GDM1 (cell line): ENCODE measurements around the gene CR2.
"Not testable (repeated sequence)": the region's sequence is repeated elsewhere in the genome, so short reads cannot be mapped to it uniquely, and the experiment has no call there.

ENCODE experiments used
- DNase-seq: peaks from one replicate; lab custom pipeline; 2025; lab: John Stamatoyannopoulos, UW

Gene CR2

DNA sequence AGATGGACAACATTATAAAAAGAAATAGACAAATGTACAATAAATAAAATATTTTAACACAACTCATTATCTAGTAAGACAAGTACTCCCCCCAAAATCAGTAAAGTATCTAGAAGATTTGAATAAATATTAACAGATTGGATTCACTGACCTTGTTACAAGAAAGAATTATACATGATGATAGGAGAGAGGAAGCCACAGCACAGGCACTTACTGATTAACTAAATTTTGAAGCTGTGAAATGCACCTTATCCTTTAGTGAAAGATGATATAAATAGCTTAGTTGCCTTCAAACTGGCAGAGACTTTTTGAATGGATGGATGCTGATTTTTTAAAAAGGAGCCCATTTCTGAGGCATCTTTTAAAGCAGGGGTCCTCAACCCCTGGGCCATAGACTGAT is 50.3 kb downstream of the CR2 start:
- DNase-seq, result no peak

DNA sequence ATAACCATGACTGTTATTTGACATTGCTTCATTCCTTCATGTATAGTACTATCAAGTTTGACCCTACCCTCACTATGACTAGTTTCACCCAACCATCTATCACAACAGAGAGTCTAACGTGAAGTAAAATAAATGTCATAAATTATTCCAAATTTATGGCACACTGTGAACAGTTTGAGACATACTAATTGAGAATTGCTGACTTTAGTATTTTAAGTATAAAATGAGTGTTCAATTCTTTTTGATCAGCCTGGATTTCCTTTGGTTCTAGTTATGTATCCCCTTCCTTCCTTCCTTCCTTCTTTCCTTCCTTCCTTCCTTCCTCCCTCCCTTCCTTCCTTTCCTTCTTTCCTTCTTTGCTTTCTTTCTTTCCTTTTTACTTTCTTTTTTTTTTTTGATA is 56.3 kb downstream of the CR2 start:
- DNase-seq, result no peak

DNA sequence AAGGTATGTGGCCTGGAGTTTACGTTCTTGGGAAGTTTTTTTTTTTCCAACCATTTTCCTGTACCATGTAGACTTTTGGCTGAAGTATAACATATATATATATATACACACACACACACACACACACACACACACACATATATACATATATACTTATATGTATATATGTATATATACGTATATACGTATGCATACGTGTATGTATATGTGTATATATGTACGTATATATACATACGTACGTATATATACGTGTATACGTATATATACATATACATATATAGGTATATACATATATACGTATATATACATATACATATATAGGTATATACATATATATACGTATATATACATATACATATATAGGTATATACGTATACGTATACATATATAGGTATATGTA is 60.8 kb downstream of the CR2 start:
- DNase-seq, result no peak

DNA sequence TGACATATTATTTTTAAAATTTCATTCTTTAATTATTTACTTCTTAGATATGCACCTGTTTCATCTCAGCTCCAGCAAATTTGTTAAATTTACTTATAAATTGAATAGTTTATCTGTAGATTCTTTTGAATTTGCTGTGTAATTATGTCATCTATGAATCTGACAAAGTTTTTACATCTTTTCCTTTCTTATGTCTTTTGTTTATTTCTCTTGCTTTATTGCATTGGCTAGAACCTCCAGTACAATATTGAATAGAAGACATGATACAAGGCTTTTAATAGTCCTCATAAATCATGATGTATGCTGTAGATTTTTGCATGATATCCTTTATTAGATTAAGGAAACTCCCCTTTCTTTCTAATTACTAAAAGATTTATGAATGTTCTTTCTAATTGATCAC is 62.6 kb downstream of the CR2 start:
- no peak for DNase-seq

DNA sequence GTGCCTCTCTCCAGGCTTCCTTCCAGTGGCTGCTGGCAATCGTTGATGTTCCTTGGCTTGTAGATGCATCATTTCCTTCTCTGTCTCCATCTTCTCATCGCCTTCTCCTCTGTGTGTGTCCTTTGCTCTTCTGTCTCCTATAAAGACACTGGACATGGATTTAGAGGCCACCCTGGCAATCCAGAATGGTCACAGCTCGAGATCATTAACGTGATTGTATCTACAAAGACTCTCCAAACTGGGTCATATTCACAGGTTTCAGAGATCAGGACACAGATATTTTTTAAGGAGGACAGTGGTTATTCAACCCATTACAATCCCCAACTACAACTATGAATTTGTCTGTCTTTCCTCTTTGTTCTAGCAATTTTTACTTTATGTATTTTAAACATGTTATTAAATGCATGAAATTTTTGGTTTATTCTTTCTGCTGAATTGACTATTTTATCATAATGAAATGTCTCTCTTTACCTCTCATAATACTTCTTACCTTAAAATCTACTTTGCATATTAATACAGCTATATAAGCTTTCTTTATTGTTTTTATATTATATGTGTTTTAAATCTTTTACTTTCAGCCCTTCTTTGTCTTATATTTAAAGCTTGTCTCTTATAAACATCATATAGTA is 64.6 kb downstream of the CR2 start:
- DNase-seq, result no peak

DNA sequence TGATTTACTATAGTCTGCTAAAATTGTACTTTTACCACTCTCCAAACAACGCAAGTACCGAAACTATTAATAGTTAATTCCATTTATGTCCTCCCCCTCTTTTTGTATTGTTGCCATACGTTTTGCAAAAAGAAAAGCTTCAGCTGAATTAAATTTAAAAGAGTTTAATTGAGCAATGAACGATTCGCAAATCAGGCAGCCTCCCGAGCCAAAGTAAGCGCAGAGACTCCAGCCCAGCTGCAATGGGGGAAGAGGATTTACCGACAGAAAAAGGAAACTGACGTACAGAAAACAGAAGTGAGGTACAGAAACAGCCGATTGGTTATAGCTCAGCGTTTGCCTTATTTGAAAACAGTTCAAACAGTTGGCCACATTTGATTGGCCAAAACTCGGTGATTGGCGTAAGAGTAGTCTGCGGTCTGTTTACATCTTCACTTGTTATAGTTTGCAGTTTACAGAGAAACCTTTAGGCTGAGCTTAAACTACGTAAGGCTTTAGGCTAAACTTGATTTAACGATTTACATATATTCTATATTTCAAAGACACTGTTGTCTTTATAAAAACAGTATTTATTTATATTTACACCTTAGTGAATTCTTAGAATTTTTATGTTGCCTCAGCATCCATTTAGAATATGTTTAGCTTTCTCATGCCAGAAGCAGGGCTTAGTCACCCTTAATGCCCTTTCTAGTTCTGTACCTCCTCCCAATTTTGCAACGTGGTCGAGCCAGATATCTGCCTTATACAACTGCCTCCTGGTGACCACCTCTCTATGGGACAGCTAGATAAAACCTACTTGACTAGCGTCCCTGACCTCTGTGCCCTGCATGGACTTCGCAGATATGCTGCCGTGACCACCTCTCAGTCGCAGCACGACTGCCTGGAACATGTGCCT is 65.6 kb downstream of the CR2 start:
- no peak for DNase-seq

DNA sequence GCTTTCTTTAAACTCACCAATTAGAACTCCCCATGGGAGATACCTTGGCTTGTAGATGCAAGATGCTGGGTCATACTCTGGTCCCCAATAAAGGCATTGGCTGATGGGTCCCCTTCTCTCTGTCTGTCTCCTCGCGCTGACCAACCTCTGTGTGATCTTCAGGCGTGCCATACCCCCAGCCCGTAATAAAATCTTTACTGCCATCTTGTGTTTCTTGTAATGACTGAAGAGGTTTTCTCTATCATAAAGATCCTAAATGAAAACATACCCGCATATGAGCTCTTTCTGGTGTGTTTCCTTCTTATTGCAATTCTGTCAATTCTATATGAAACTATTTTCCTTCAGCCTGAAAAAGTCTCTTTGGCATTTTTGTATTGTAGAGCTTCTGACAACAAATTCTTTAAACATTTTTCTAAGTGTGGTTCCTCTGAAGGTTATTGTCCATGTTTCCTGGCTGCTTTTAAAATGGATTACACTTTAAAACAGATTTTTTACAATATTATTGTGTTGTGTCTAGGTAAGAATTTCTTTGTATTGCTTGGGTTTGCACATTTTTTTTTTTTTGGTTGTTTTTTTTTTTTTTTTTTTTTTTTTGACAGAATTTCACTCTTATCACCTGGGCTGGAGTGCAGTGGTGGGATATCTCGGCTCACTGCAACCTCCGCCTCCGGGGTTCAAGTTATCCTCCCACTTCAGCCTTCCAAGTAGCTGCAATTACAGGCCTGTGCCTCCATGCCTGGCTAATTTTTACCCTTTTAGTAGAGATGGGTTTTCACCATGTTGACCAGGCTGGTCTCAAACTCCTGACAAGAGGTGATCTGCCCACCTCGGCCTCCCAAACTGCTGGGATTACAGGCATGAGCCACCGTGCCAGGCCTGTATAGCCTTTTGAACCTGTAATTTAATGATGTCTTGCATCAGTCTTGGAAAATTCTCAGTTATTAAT is 66.5 kb downstream of the CR2 start:
- DNase-seq, result not testable (repeated sequence)

DNA sequence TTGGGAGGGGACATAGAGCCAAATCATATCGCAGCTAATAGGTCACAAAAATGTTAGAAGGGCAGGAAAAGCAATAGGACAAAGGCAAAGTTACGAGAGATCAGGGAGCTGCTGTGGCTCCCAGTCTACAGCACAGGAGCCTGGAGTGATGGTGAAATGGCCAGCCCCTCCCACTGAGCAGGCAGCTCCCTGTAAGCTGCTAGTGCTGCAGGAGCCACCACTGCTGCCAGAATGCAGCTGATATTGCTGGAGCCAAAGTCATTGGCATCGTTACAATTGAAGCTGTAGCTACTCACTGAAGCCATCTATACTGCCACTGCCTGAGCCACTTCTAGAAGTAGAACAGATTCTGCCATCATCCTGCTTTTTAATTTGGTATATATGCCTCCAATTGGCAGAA is 71.1 kb downstream of the CR2 start:
- DNase-seq, result not testable (repeated sequence)

DNA sequence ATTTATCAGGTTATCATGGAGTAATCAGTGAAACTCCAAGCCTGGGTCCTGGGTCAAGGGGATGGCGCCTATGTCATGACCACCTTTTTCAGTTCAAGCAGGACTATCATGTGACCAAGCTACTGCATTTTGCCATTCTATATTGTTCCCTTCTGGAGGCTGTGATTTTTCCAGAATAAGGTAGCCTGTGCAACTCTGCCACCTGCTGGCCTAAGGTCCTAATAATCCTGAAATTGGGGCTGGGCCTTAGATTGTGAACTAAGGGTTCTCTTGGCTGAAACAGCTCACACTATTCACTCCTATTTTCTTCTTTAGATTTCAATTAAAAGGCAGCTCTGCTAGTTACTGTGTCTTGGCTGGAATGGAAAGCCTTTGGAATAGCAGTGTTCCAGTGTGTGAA is 74.3 kb downstream of the CR2 start:
- DNase-seq, result not testable (repeated sequence)

DNA sequence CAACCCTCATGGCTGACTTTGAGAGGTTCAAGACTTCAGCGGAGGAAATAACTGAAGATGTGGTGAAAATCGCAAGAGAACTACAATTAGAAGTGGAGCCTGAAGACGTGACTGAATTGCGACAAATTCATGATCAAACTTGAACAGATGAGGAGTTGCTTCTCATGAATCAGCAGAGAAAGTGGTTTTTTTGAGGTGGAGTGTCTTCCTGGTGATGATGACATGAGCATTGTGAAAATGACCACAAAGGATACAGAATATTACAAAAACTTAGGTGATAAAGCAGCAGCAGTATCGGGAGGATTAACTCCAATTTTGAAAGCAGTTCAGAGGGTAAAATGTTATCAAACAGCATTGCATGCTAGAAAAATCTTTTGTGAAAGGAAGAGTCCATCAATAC is 82.1 kb downstream of the CR2 start:
- not testable (repeated sequence) for DNase-seq
